ACHN (cell line): ENCODE data around the gene ADGRL3.

Experiments
- DNase-seq: peaks from one replicate; pipeline ENCODE4 v3.0.0-alpha.2; 2015
- in situ Hi-C: cut with HindIII; loops from 2 replicates; pipeline ENCODE4 v1.10.0; 2017; ENCODE audit warnings: low sequenced_read_pairs, low pct_ligation_motif_present, low pct_unique_long_range_greater_than_20kb

Gene ADGRL3

DNA sequence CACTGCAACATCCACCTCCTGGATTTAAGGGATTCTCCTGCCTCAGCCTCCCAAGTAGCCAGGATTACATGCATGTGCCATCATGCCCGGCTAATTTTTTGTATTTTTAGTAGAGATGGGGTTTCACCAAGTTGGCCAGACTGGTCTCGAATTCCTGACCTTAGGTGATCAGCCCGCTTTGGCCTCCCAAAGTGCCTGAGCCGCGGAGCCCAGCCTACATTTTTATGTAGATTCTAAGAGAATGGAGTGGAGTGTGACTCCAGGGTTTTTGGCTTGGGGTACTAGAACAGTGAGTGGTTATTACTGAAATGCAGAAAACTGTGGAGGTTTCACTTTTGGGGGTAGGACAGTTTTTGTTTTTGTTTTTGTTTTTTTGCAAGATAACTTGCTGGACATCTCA, 806.0 kb downstream of the ADGRL3 start:
- DNase-seq, result no peak
- in situ Hi-C loops, result no loop called here

DNA sequence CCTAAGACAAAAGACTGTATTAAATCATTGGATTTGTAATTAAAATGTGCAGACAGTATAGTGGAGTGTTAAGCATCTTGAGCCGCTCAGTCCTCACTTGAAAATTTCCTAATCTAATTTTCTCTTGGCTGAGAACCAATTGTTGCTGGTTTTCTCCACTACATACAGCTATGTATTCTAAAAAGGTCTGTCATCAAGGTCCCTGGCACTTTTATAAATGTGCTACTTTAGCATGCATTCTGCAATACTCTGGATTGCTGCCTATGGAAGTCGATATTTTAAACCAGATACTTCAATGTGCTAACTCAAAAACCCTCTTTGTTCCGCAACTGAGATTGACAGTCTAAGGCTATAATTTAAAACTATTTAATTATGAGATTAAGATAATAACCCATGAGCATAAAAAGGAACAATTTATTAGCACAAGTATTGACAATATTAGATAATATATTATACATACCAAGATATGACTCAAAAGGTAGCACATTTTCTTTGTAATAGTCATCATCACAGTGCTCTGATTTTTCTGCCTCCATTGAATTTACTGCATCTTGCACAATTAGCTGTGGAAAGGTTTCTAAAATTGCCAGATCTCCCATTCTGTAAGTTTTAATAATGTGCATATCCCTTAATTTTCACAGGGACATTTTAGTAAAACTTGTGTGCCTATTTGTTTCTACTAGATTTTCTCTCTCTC, 815.1 kb downstream of the ADGRL3 start:
- no peak for DNase-seq
- in situ Hi-C loops, result no loop called here

GRCh38 chr4:62018537-62018936, 818.4 kb downstream of the ADGRL3 start:
- in situ Hi-C loops, result no loop called here
- no peak for DNase-seq

DNA sequence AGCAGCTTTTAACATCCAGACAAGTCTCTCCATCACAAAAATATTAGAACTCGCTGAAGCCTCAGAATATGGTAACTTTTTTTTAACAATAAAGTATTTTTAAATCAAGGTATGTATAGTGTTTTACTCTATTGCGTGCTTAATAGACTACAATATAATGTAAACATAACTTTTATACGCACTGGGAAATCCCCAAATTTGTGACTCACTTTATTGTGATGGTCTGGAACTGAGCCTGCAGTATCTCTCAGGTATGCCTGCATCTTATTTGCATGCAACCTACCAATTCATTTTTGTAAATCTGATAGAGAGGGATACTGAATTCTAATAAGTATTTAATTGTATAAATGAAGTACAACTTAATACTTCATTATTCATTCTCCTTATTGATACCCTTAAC, 823.5 kb downstream of the ADGRL3 start:
- DNase-seq, result no peak
- in situ Hi-C loops, result no loop called here

DNA sequence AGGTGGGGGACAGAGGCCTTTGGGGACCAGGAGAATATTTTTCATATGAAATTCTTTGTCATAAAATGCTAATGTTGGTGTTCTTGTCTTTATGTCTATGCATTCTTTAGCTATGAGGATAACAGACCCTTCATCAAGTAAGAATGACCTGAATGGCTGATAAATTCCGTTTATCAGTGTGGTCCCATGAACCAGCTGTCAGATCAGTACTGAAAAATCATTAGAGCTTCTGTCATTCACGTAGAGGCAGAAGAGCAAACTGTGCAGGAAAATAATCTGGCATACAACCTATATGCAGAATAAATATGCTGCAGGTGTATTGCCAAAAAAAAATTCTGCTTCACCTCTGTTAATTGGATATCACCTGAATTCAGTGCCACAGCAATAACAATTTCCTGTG, 828.6 kb downstream of the ADGRL3 start:
- DNase-seq, result no peak
- in situ Hi-C loops, result no loop called here

GRCh38 chr4:62030958-62031357, 830.8 kb downstream of the ADGRL3 start:
- in situ Hi-C loops, result no loop called here
- DNase-seq, result no peak

GRCh38 chr4:62037571-62037970, 837.4 kb downstream of the ADGRL3 start:
- DNase-seq, result no peak
- in situ Hi-C loops, result no loop called here

GRCh38 chr4:62051332-62051731, 851.2 kb downstream of the ADGRL3 start:
- in situ Hi-C loops, result no loop called here

DNA sequence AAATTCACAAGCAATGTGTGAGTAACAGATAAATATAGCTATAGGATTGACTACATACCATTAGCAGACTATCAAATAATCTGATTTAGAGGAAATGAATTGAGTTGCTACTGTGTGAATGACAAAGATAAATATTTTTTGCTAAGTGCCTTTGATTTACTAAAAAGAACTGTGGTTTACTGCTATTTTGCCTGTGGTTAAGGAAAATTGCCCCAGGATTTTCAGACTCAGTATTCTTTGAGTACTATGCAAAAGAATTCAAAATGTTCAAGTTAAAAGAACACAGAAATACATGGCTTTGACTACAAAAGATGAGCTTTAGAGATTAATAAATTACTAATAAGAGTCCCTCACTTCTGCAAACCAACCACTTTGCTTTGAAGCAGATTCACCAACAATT, 853.8 kb downstream of the ADGRL3 start:
- in situ Hi-C loops, result no loop called here

More at GRCh38 chr4:62051332-62051731, 851.2 kb downstream of the ADGRL3 start:
- DNase-seq, result no peak

GRCh38 chr4:62057031-62057430, 856.9 kb downstream of the ADGRL3 start:
- DNase-seq, result no peak
- in situ Hi-C loops, result no loop called here

More for the DNA sequence above, 853.8 kb downstream of the ADGRL3 start:
- DNase-seq, result no peak

DNA sequence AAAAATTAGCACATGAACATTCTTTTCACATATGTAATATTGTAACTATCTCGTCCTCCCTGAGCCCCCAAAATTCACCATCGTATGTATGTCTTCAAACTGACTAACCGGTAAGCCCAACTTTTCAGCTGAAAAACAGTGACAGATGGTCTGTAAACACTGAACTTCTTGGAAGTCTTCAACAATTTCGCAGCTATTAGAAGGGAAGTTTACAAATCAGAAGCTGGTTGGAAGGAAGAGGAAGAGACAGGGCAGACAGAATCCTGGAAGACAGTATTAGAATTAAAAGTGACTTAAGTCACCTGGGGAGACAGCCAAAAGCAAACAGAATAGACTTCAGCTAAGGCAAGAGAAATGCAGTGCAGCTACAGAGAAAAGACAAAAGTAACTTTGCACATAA, 858.4 kb downstream of the ADGRL3 start:
- no peak for DNase-seq
- in situ Hi-C loops, result no loop called here

DNA sequence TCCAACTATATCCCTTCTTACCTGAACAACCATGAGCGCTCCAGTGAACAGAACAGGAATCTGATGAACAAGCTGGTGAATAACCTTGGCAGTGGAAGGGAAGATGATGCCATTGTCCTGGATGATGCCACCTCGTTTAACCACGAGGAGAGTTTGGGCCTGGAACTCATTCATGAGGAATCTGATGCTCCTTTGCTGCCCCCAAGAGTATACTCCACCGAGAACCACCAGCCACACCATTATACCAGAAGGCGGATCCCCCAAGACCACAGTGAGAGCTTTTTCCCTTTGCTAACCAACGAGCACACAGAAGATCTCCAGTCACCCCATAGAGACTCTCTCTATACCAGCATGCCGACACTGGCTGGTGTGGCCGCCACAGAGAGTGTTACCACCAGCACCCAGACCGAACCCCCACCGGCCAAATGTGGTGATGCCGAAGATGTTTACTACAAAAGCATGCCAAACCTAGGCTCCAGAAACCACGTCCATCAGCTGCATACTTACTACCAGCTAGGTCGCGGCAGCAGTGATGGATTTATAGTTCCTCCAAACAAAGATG, 870.2 kb downstream of the ADGRL3 start:
- DNase-seq, result no peak
- in situ Hi-C loops, result no loop called here

- DNase-seq, result no peak
Observed at GRCh38 chr4:62075089-62075488, 875.0 kb downstream of the ADGRL3 start.

DNA sequence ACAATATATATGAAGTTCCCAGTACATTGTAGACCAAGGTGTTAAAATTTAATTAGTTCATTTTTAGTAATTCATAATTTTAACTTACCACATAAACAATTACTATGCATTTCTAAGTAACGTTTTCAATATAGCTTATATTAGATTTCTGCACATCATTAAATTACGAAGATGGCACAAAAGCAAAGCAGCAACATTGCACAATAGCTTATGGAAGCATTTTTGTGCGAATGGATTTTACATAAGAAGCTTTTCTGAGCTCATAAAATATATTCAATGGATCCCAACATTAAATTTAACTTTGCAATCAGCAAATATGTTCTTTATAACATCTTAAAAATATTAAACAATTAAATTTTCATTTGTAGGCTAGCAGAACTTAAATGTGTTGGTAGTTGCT, 875.4 kb downstream of the ADGRL3 start:
- DNase-seq, result no peak
- in situ Hi-C loops, result no loop called here

More at GRCh38 chr4:62075089-62075488, 875.0 kb downstream of the ADGRL3 start:
- in situ Hi-C loops, result no loop called here

DNA sequence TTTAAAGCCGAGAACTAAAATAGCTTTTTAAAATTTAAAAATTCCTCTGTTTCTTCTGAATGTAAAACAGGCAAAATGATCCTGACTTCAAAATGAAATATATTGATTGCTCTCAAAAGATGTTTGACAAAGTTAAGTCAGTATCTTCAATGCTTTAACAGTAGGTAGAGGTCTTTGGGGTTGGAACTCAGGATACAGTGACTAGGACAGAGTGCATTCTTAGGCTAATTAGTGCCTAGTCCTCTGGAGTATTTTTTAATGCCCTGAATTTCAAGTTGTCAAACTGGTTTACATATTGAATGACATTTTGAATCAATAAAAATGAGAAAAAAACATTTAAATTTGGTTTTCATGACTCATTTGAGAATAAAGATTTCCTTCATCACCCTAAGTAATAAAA, 877.3 kb downstream of the ADGRL3 start:
- in situ Hi-C loops, result no loop called here
- no peak for DNase-seq

DNA sequence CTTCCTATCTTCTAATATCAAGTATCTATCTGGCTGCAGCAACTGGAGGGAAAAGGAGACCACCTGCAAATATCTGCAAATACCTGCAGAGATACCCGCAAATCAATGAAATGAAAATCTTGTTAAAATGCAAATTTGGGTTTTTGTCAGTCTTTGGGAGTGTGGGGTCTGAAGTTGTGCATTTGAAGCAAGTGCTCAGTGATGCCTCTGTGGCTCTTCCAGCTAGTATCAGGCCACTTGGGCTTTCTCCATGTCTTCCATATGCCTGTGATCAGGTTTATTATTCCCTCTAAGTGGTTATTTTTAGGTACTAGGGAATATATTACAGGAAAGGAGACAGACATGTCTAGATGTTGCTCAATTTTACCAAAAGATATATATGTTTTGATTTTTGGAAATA, 880.3 kb downstream of the ADGRL3 start:
- in situ Hi-C loops, result no loop called here

GRCh38 chr4:62087706-62088105, 887.6 kb downstream of the ADGRL3 start:
- DNase-seq, result no peak
- in situ Hi-C loops, result no loop called here

More for the DNA sequence above, 880.3 kb downstream of the ADGRL3 start:
- no peak for DNase-seq

DNA sequence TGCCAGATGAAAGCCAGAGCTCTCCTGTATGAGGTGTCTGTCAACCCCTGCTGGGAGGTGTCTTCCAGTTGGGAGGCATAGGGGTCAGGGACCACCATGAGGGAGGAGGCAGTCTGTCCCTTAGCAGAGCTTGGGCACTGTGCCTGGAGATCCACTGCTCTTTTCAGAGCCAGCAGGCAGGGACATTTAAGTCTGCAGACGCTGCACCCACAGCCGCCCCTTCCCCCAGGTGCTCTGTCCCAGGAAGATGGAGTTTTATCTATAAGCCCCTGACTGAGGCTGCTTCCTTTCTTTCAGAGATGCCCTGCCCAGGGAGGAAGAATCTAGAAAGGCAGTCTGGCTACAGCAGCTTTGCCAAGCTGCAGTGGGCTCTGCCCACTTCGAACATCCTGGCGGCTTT, 893.6 kb downstream of the ADGRL3 start:
- DNase-seq, result no peak
- in situ Hi-C loops, result no loop called here

GRCh38 chr4:62096881-62097280, 896.8 kb downstream of the ADGRL3 start:
- no peak for DNase-seq
- in situ Hi-C loops, result no loop called here

DNA sequence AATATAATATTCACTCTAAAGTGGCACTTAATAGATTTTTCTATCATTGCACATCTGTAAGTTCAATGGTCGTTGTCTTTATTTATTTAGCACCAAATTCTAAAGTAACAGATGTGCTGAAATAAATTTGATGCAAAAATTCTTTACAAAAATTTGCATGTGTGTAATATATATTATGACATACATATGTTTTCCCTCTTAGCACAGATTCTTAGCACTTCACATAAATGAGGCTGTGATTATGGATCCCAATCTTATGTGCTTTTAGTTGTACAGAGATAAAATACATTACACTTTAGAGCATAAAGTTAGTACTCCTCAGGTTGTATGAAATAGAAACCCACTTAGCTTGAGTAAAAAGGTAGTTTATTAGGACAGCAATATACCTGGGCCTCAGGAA, 915.1 kb downstream of the ADGRL3 start:
- no peak for DNase-seq
- in situ Hi-C loops, result no loop called here
